K562 (cell line): ENCODE data around the gene MESP1. TPM values are rescaled to one million over a fixed set of nuclear protein-coding genes. Genes with fewer than 3 reads are reported as not detected.
A peak's percentile ranks its signal among the peaks of the same experiment; 100 is the strongest.

Source experiments
- BRCA1 ChIP-seq, 2 experiments: fragments of 450-650 bp in 1 of 2; sonication (generic) in 1 of 2; formaldehyde crosslinking in 1 of 2; IDR thresholded peaks; 2 replicates each; pipeline versions ENCODE4 v1.5.0 to v1.6.1; 2017 to 2020; ENCODE audit warnings: mild to moderate bottlenecking in 1 of 2, missing genetic modification reagents in 1 of 2
- CAMTA2 ChIP-seq: fragments of 250-450 bp; sonication (Bioruptor Pico); conservative IDR thresholded peaks from 2 replicates; pipeline ENCODE4 v1.5.1; 2022
- CGGBP1 ChIP-seq: fragments of 250-450 bp; sonication (Bioruptor Pico); IDR thresholded peaks from 2 replicates; pipeline ENCODE4 v1.9.0; 2021; ENCODE audit warnings: mild to moderate bottlenecking
- CREM ChIP-seq: IDR thresholded peaks from 2 replicates; pipeline ENCODE4 v1.6.1; 2014; ENCODE audit warnings: antibody characterized with exemption, low read depth
- ID3 ChIP-seq, 2 experiments: fragments of 250-450 bp in 1 of 2; fragments of 450-650 bp in 1 of 2; sonication (Bioruptor Pico) in 1 of 2; IDR thresholded peaks; 2 replicates each; pipeline versions ENCODE4 v1.6.1 to v1.8.0; 2016 to 2021; ENCODE audit warnings: mild to moderate bottlenecking in 2 of 2, moderate library complexity in 2 of 2, missing compliant biosample characterization in 1 of 2, missing genetic modification characterization in 1 of 2
- MEIS2 ChIP-seq: fragments of 450-650 bp; IDR thresholded peaks from 2 replicates; pipeline ENCODE4 v1.6.1; 2014; ENCODE audit warnings: mild to moderate bottlenecking; ENCODE audit not compliant: partially characterized antibody
- NBN ChIP-seq: fragments of 450-650 bp; IDR thresholded peaks from 2 replicates; pipeline ENCODE4 v1.6.1; 2016; ENCODE audit warnings: low read depth, mild to moderate bottlenecking
- NKRF ChIP-seq: fragments of 450-650 bp; IDR thresholded peaks from 2 replicates; pipeline ENCODE4 v1.6.1; 2016; ENCODE audit warnings: borderline replicate concordance
- RBM39 ChIP-seq: fragments of 200-400 bp; formaldehyde crosslinking; optimal IDR thresholded peaks from 2 replicates; pipeline ENCODE3; 2018; ENCODE audit warnings: low read depth, low read length
- SMAD3 ChIP-seq: fragments of 450-650 bp; formaldehyde crosslinking; conservative IDR thresholded peaks from 2 replicates; pipeline ENCODE4 v1.4.0; 2020; ENCODE audit warnings: mild to moderate bottlenecking
- TAL1 ChIP-seq: fragments of 450-650 bp; IDR thresholded peaks from 2 replicates; pipeline ENCODE4 v1.6.1; 2016; ENCODE audit warnings: mild to moderate bottlenecking
- TRIM25 ChIP-seq: fragments of 450-650 bp; IDR thresholded peaks from 2 replicates; pipeline ENCODE4 v1.7.0; 2016; ENCODE audit warnings: borderline replicate concordance
- ZBTB17 ChIP-seq: fragments of 450-650 bp; formaldehyde crosslinking; IDR thresholded peaks from 2 replicates; pipeline ENCODE4 v1.4.0; 2020; ENCODE audit warnings: mild to moderate bottlenecking
- ZFX ChIP-seq: sonication (generic); formaldehyde crosslinking; IDR thresholded peaks from 2 replicates; pipeline ENCODE4 v1.8.0; 2022; ENCODE audit warnings: mild to moderate bottlenecking, missing genetic modification reagents, moderate library complexity
- ZHX1 ChIP-seq: fragments of 150-350 bp; conservative IDR thresholded peaks from 2 replicates; pipeline ENCODE4 v1.6.1; 2014; ENCODE audit warnings: low read length
- ZNF165 ChIP-seq: fragments of 250-450 bp; sonication (Bioruptor Pico); IDR thresholded peaks from 2 replicates; pipeline ENCODE4 v1.4.0; 2020; ENCODE audit warnings: borderline replicate concordance
- ZNF212 ChIP-seq: fragments of 450-650 bp; formaldehyde crosslinking; IDR thresholded peaks from 2 replicates; pipeline ENCODE4 v1.4.0; 2020; ENCODE audit warnings: mild to moderate bottlenecking
- ZNF444 ChIP-seq: fragments of 250-450 bp; sonication (Bioruptor Pico); IDR thresholded peaks from 2 replicates; pipeline ENCODE4 v1.4.0; 2020; ENCODE audit warnings: mild to moderate bottlenecking, moderate library complexity
- ZNF449 ChIP-seq: fragments of 250-450 bp; sonication (Bioruptor Pico); IDR thresholded peaks from 2 replicates; pipeline ENCODE4 v1.8.0; 2022; ENCODE audit warnings: moderate library complexity, mild to moderate bottlenecking, inconsistent platforms
- polyA plus RNA-seq, 8 experiments: library from polyadenylated mRNA; depleted of rRNA in 4 of 8; stranded (reverse) in 5 of 8; unstranded in 3 of 8; fragments of >200 nt; fragmentation: Nextera tagmentation in 2 of 8; fragmentation: Illumina TruSeq in 1 of 8; extraction: Ambion mirVana in 2 of 8; extraction: Trizol in 1 of 8; gene quantifications; 2 replicates each; pipeline versions ENCODE4 v1.2.1 to v1.2.3, GENCODE V29; 2011 to 2014; ENCODE audit warnings: inconsistent platforms in 1 of 8, missing spikeins in 1 of 8
- total RNA-seq, 7 experiments: library from RNA; depleted of rRNA in 6 of 7; stranded (reverse); fragments of >200 nt in 6 of 7; fragmentation: Illumina TruSeq in 2 of 7; extraction: Trizol in 2 of 7; gene quantifications; 2 replicates each; pipeline versions ENCODE4 v1.2.1 to v1.2.3, GENCODE V29; 2011 to 2021; ENCODE audit warnings: low replicate concordance in 1 of 7

MESP1 gene
- total and polyA plus RNA-seq, 9 of the 15 experiments (the other 6 are each of a cell fraction or from before 2014, with no cell fraction given), result 0.14 to 1.1 (median 0.36) TPM; not detected in 4

GRCh38 chr15:89781891-89782618 lies 31.0 kb upstream of the MESP1 start (continued):
- TF ChIP-seq ZNF449 (CRISPR knock-in tag), result peak; percentile 98
- TF ChIP-seq CGGBP1 (CRISPR knock-in tag), result peak; percentile 27; the same call in 1 of the 2 replicates
- no peak for TF ChIP-seq NBN
- peak; percentile 97 for TF ChIP-seq ZBTB17
- no peak for TF ChIP-seq MEIS2
- TF ChIP-seq CAMTA2 (CRISPR knock-in tag), result peak; percentile 93
- TF ChIP-seq SMAD3, result peak; percentile 99
- peak; percentile 98 for TF ChIP-seq ZNF165 (CRISPR knock-in tag)
- TF ChIP-seq TAL1, result no peak
- no peak for TF ChIP-seq TRIM25
- peak; percentile 88 for TF ChIP-seq ID3 (CRISPR knock-in tag; IDR thresholded peaks at IDR 0.05)
- TF ChIP-seq ID3 (tag; IDR thresholded peaks at IDR 0.05), result peak; percentile 99
- TF ChIP-seq ZFX (CRISPR knock-in tag), result no peak
- peak; percentile 96 for TF ChIP-seq ZNF444 (CRISPR knock-in tag)
- TF ChIP-seq ZNF212, result peak; percentile 95
- TF ChIP-seq RBM39, result no peak
- TF ChIP-seq BRCA1 (IDR thresholded peaks at IDR 0.05), result no peak
- no peak for TF ChIP-seq BRCA1 (CRISPR knock-in tag; IDR thresholded peaks at IDR 0.05)
- no peak for TF ChIP-seq NKRF
- no peak for TF ChIP-seq ZHX1
- no peak for TF ChIP-seq CREM
